ENCODE measurements around the gene TMEM30A.

Gene TMEM30A

GRCh38 chr6:75261299-75261698 is 23.3 kb downstream of the TMEM30A start:
- no peak for DNase-seq

GRCh38 chr6:75257343-75258087 is 27.1 kb downstream of the TMEM30A start:
- no peak for DNase-seq

GRCh38 chr6:75250552-75250951 is 34.0 kb downstream of the TMEM30A start:
- no peak for DNase-seq

GRCh38 chr6:75249837-75250236 is 34.8 kb downstream of the TMEM30A start:
- no peak for DNase-seq

GRCh38 chr6:75246386-75246785 is 38.2 kb downstream of the TMEM30A start:
- no peak for DNase-seq

- no peak for DNase-seq
These were observed 40.5 kb downstream of the TMEM30A start for GRCh38 chr6:75244063-75244584.

- peak; percentile 97 for DNase-seq
These were observed 41.1 kb downstream of the TMEM30A start, which contains the start of gene COX7A2 for GRCh38 chr6:75243333-75244062. TSS of gene COX7A2 (minus strand) at chr6:75243801. CDS start at chr6:75243734, 67 bp downstream.

GRCh38 chr6:75236630-75237029 is 48.0 kb downstream of the TMEM30A start:
- DNase-seq = no peak

- no peak for DNase-seq
These were observed 49.3 kb downstream of the TMEM30A start for GRCh38 chr6:75235271-75235670.

- no peak for DNase-seq
These were observed 50.3 kb downstream of the TMEM30A start for GRCh38 chr6:75234126-75234865.

GRCh38 chr6:75233092-75233615 is 51.4 kb downstream of the TMEM30A start:
- DNase-seq = no peak

GRCh38 chr6:75230484-75231325 is 53.9 kb downstream of the TMEM30A start:
- peak; percentile 72 for DNase-seq

- DNase-seq = no peak
These were observed 60.2 kb downstream of the TMEM30A start for GRCh38 chr6:75224303-75224926.

- DNase-seq = no peak
These were observed 61.2 kb downstream of the TMEM30A start for GRCh38 chr6:75223428-75223827.

GRCh38 chr6:75222261-75222660 is 62.3 kb downstream of the TMEM30A start:
- no peak for DNase-seq

GRCh38 chr6:75221116-75221515 is 63.5 kb downstream of the TMEM30A start:
- DNase-seq = no peak

- peak; percentile 52 for DNase-seq
These were observed 64.2 kb downstream of the TMEM30A start for GRCh38 chr6:75220357-75220756.

- DNase-seq = peak; percentile 67
These were observed 65.3 kb downstream of the TMEM30A start for GRCh38 chr6:75219263-75219662.

GRCh38 chr6:75217193-75217592 is 67.4 kb downstream of the TMEM30A start:
- peak; percentile 68 for DNase-seq

- no peak for DNase-seq
These were observed 69.3 kb downstream of the TMEM30A start for GRCh38 chr6:75215291-75215690.

GRCh38 chr6:75213732-75214131 is 70.9 kb downstream of the TMEM30A start:
- DNase-seq = no peak

GRCh38 chr6:75213112-75213511 is 71.5 kb downstream of the TMEM30A start:
- no peak for DNase-seq

Measured in fibroblast of upper back skin (primary cell).